Lower leg skin (tissue), 4 donors: ENCODE measurements around the gene MAPK12. TPM values are rescaled to one million over a fixed set of nuclear protein-coding genes. Genes with fewer than 3 reads are reported as not detected.

Source experiments
- DNase-seq, 2 donors: peaks; one replicate each; pipeline ENCODE4 v3.0.0-alpha.2; 2019; ENCODE audit warnings: low spot score in 2 of 2
- H3K4me3 ChIP-seq: fragments of 200-600 bp; sonication (generic); 2 replicates; pipeline ENCODE4 v1.5.1; 2017; ENCODE audit warnings: mild to moderate bottlenecking, low read depth; ENCODE audit not compliant: poor library complexity, severe bottlenecking
- CTCF ChIP-seq, 3 donors: fragments of 450-650 bp; IDR thresholded peaks; one replicate each; pipeline ENCODE4 v1.5.1; 2016; ENCODE audit warnings: antibody characterized with exemption in 3 of 3, mild to moderate bottlenecking in 3 of 3, moderate library complexity in 2 of 3
- POLR2A ChIP-seq, 2 donors: fragments of 450-650 bp; IDR thresholded peaks; one replicate each; pipeline ENCODE4 v1.6.1; 2016 to 2017; ENCODE audit warnings: antibody characterized with exemption in 2 of 2, mild to moderate bottlenecking in 1 of 2, moderate library complexity in 1 of 2
- WGBS, 2 donors: methylation state at CpG; one replicate each; pipeline ENCODE4 v1.1.5; 2018; 5-methylcytosine and 5-hydroxymethylcytosine counted together
- intact Hi-C: fragments of 100-400 bp; cut with DNase I; formaldehyde crosslinking; loops from one replicate; pipeline ENCODE4 v1.15.0; 2023; ENCODE audit warnings: low total_unique reads
- total RNA-seq, 4 donors: library from RNA; depleted of rRNA; stranded (reverse); fragments of >200 nt; gene quantifications; one replicate each; pipeline ENCODE4 v1.1.0, GENCODE V29; 2016

Gene MAPK12
- total RNA-seq, 4 donors from 2014 or later, result 0.99 to 3.5 (median 1.8) TPM

- intact Hi-C loops, result no loop called here
- WGBS, 2 donors, result 88 to 92% methylated on average over 5 to 9 of the region's 9 CpGs
- no peak for TF ChIP-seq CTCF (IDR thresholded peaks at IDR 0.05)
- no peak for TF ChIP-seq POLR2A (IDR thresholded peaks at IDR 0.05)
- DNase-seq, result no peak
- no peak overlapping the region for H3K4me3 ChIP-seq
These were observed 33.1 kb downstream of the MAPK12 start for GRCh38 chr22:50228366-50228765.

- intact Hi-C loops, result no loop called here
- no peak for DNase-seq
- TF ChIP-seq POLR2A (IDR thresholded peaks at IDR 0.05), result no peak
- no peak for TF ChIP-seq CTCF (IDR thresholded peaks at IDR 0.05)
- 93 to 95% methylated on average over 21 to 25 of the region's 25 CpGs for WGBS, 2 donors
- H3K4me3 ChIP-seq, result no peak overlapping the region
These were observed 33.8 kb downstream of the MAPK12 start for GRCh38 chr22:50227579-50228215.

- intact Hi-C loops, result no loop called here
- H3K4me3 ChIP-seq, result no peak overlapping the region
- 96% methylated on average over 4 to 17 of the region's 18 CpGs for WGBS, 2 donors
- DNase-seq, result no peak
- TF ChIP-seq CTCF (IDR thresholded peaks at IDR 0.05) (no peak), POLR2A (IDR thresholded peaks at IDR 0.05) (no peak)
These were observed 34.7 kb downstream of the MAPK12 start for GRCh38 chr22:50226875-50227165.

GRCh38 chr22:50226063-50226874, 35.2 kb downstream of the MAPK12 start:
- intact Hi-C loops, result no loop called here
- H3K4me3 ChIP-seq, result no peak overlapping the region
- WGBS, 2 donors, result 91% methylated on average over 28 to 31 of the region's 31 CpGs
- no peak for DNase-seq
- no peak for TF ChIP-seq POLR2A (IDR thresholded peaks at IDR 0.05)
- no peak for TF ChIP-seq CTCF (IDR thresholded peaks at IDR 0.05)

- no peak for DNase-seq
- intact Hi-C loops, result no loop called here
- H3K4me3 ChIP-seq, result no peak overlapping the region
- no peak for TF ChIP-seq CTCF (IDR thresholded peaks at IDR 0.05)
- no peak for TF ChIP-seq POLR2A (IDR thresholded peaks at IDR 0.05)
- WGBS, 2 donors, result 84 to 90% methylated on average over 17 to 23 of the region's 24 CpGs
These were observed 36.1 kb downstream of the MAPK12 start for GRCh38 chr22:50225200-50225969.
